Activated naive CD8-positive, alpha-beta T cell treated with anti-CD3 and anti-CD28 coated beads, Interleukin-2, amount 50 U/mL, for 24 hours (primary cell): ENCODE measurements around the gene GPR160.

ENCODE experiments used
- ATAC-seq: fragments of 150-1000 bp; cut with Tn5 transposase; one replicate; pipeline ENCODE4 v1.10.0; 2021
- DNase-seq: peaks from one replicate; pipeline ENCODE4 v3.0.0; 2021
- H3K27ac Mint-ChIP-seq: one replicate; pipeline ENCODE4 v1.8.0; 2021; ENCODE audit warnings: mild to moderate bottlenecking, mixed read lengths
- H3K27me3 Mint-ChIP-seq: one replicate; pipeline ENCODE4 v1.8.0; 2021; ENCODE audit warnings: mixed read lengths
- H3K36me3 Mint-ChIP-seq: one replicate; pipeline ENCODE4 v1.8.0; 2021; ENCODE audit warnings: low read depth, mixed read lengths
- H3K4me1 Mint-ChIP-seq: one replicate; pipeline ENCODE4 v1.8.0; 2021; ENCODE audit warnings: mixed read lengths
- H3K4me3 Mint-ChIP-seq: one replicate; pipeline ENCODE4 v1.8.0; 2021; ENCODE audit warnings: mild to moderate bottlenecking, moderate library complexity, mixed read lengths
- H3K9me3 Mint-ChIP-seq: one replicate; pipeline ENCODE4 v1.8.0; 2021; ENCODE audit warnings: mixed read lengths

GPR160 gene

DNA sequence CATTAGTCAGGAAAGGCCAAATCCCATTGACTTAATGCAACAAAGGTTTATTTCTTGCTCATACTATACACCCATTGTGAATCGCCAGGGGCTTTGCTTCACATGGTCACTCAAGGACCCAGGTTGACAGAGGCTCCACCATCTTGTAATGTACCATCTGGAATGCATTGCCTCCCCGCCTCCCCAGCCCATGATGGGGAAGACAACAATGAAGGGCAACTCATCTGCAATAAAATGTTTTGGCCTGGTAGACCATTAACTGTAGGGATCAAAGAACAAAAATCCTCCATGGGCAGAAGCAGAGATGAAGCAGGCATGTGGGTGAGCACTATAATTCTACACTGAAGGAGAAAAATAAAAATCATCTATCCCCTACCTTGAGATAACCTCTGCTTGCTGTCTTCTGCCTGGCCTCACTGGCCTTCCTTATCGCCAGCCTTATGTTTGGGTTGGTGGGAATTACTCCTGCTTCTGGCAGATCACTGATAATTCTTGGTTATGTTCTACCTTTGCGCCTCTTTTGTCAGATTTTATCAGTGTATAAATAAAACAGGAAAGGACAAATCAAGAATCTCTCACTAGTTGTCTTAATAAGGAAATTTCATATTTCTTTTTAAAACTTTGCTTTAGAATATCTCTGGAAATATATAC is 37.8 kb downstream of the GPR160 start:
- DNase-seq (no peak), ATAC-seq (no peak)
- H3K9me3 Mint-ChIP-seq: peaks cover 4% of the 10 kb centered on the region
- H3K4me3 Mint-ChIP-seq: no peak overlapping the region
- no peak overlapping the region for H3K27ac Mint-ChIP-seq
- H3K36me3 Mint-ChIP-seq: peaks cover 6% of the 10 kb centered on the region
- H3K4me1 Mint-ChIP-seq: peaks cover 8% of the 10 kb centered on the region
- H3K27me3 Mint-ChIP-seq: no peaks in the 10 kb centered on the region

DNA sequence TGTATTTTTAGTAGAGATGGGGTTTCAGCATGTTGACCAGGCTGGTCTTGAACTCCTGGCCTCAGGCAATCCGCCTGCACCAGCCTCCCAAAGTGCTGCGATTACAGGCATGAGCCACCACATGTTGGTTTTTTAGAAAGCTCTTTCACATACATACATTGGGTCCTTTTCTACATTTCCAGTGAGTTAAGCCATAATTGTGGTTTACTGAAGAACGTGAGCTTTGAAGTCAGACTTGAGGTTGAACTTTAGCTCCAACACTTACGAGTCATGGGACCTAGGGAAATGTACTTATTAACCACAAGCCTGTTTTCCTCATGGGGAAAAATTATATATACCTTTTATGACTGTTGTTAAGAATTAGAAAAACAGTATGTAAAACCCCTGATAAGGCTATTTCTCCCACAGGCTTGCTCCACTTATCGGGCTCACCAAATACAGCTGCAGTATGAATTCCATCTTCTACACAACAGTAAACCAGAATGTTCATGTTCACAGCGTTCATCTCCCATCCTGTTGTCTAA is 39.0 kb downstream of the GPR160 start:
- H3K4me1 Mint-ChIP-seq: peaks cover 8% of the 10 kb centered on the region
- peaks cover 4% of the 10 kb centered on the region for H3K9me3 Mint-ChIP-seq
- no peak overlapping the region for H3K4me3 Mint-ChIP-seq
- no peaks in the 10 kb centered on the region for H3K27me3 Mint-ChIP-seq
- DNase-seq (no peak), ATAC-seq (peak; percentile 65)
- peaks cover 6% of the 10 kb centered on the region for H3K36me3 Mint-ChIP-seq
- no peak overlapping the region for H3K27ac Mint-ChIP-seq

DNA sequence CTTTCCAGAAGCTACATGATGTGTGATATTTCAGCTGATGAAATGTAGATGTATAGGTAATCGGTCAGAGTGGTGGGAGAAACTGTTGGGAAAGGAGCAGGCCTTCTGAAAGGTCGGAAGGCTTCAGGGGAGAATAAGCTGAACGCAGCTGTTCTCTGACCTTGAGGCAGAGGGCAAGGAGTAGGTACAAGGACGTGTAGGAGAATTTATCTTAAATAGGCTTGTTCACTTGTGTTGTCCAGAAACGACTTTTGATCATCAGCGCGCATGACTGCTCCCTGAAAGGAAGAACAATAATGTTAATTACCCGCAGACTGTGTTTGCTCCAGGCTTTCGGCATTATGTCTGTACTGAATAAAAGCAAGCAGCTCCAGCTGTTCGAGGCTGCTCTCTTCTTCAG is 39.6 kb downstream of the GPR160 start:
- H3K4me1 Mint-ChIP-seq: peaks cover 8% of the 10 kb centered on the region
- H3K36me3 Mint-ChIP-seq: peaks cover 6% of the 10 kb centered on the region
- no peak overlapping the region for H3K4me3 Mint-ChIP-seq

DNA sequence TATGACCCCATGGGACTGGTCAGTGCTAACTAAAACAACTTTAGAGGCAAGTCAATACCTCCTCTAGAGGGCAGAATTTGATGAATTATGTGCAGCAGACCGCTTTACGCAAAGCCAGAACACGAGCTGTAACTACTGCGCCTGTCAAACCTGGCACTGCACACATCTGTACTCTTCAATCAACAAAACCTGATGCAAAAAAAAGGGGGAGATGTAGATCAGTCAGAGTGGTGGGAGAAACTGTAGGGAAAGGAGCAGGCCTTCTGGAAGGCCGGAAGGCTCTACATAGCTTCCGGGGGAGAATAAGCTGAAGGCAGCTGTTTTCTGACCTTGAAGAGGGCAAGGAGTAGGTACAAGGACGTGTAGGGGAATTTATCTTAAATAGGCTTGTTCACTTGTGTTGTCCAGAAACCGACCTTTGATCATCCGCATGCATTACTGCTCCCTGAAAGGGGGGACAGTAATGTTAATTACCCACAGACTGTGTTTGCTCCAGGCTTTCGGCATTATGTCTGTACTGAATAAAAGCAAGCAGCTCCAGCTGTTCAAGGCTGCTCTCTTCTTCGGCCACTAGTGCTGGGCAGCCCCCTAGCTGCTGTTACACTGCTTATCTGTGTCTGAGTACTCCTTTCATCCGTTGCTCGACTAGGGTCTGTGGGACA is 41.0 kb downstream of the GPR160 start:
- ATAC-seq (no peak), DNase-seq (no peak)
- Mint-ChIP-seq H3K9me3 (no peaks in the 10 kb centered on the region), H3K27ac (no peak overlapping the region), H3K4me1 (peaks cover 8% of the 10 kb centered on the region), H3K4me3 (no peak overlapping the region), H3K27me3 (no peaks in the 10 kb centered on the region), H3K36me3 (peaks cover 5% of the 10 kb centered on the region)

More for the DNA sequence above, 39.6 kb downstream of the GPR160 start:
- no peak for DNase-seq
- H3K27me3 Mint-ChIP-seq: no peaks in the 10 kb centered on the region
- H3K27ac Mint-ChIP-seq: no peak overlapping the region
- H3K9me3 Mint-ChIP-seq: peaks cover 4% of the 10 kb centered on the region
- no peak for ATAC-seq

DNA sequence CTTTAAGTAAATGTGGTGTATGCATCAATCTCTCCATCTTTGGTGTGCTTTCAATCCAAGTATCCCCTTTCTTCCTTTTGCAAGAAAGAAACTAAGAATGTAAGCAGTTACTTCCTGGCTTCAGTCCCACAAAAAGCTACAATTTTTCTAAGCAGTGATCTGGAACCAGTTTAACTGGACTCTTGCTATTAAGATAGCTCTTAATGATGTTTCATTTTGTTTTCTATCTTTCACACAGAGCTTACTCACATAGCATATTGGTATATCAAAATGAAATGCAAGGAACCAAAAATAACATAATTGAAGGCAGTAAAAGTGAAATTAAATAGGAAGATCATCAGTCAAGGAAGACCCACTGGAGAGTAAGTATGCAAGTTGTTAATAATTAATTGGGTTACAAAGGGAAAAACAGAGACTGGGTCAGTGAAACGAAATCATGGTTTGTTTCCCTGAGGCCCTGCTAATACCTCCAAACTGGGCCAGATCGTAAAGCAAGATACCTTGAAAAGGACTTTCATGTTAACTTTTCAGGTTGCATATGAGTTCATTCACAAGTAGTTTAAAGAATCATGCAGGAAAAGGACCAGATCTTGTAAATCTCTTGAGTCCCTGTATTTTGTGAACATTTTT is 41.9 kb downstream of the GPR160 start:
- Mint-ChIP-seq H3K27ac (no peak overlapping the region), H3K36me3 (peaks cover 12% of the 10 kb centered on the region), H3K9me3 (no peaks in the 10 kb centered on the region), H3K27me3 (no peaks in the 10 kb centered on the region), H3K4me3 (no peak overlapping the region), H3K4me1 (peaks cover 8% of the 10 kb centered on the region)
- ATAC-seq (no peak), DNase-seq (no peak)

DNA sequence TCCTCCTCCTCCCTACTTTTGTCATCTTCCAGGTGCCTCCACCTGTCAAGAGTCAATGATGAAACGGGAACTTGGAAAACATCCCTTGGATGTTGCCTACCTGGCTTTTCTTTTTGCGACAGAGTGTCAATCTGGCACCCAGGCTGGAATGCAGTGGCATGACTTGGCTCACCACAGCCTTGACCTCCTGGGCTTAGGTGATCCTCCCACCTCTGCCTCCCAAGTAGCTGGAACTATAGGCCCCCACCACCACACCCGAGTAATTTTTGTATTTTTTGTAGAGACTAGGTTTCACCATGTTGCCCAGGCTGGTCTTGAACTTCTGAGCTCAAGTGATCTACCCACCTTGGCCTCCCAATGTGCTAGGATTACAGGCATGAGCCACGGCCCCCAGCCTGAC is 42.8 kb downstream of the GPR160 start:
- H3K4me1 Mint-ChIP-seq: peaks cover 9% of the 10 kb centered on the region
- H3K27me3 Mint-ChIP-seq: no peaks in the 10 kb centered on the region
- ATAC-seq (no peak), DNase-seq (no peak)
- peaks cover 18% of the 10 kb centered on the region for H3K36me3 Mint-ChIP-seq
- no peaks in the 10 kb centered on the region for H3K9me3 Mint-ChIP-seq
- H3K27ac Mint-ChIP-seq: no peak overlapping the region
- no peak overlapping the region for H3K4me3 Mint-ChIP-seq

DNA sequence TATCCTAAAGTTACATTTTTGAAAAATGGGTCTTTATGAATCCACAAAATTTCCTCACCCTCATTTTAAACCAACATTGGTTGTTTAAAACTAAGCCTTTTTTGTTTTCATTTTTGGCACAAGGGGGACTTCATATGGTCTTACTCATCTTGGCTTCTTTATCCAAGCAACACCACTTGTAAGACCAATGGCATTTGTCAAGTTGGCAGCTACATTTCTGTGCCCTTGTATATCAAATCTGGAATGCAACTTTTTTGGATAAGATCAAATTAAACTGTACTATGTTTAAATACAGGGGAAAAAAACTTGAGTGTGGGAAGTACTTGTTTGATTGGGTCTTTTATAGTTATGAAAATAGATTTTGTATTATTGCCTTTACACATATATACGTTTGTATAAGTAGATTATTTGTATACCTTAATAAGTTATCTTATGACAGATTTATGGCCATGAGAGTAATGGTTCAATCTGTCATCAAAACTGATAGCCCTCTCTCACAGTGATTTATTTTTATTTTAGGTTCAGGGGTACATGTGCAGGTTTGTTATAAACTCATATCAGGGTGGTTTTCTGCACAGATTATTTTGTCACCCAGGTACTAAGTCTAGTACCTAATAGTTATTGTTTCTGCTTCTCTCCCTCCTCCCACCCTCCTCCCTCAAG is 43.4 kb downstream of the GPR160 start:
- Mint-ChIP-seq H3K27me3 (no peaks in the 10 kb centered on the region), H3K9me3 (no peaks in the 10 kb centered on the region)

DNA sequence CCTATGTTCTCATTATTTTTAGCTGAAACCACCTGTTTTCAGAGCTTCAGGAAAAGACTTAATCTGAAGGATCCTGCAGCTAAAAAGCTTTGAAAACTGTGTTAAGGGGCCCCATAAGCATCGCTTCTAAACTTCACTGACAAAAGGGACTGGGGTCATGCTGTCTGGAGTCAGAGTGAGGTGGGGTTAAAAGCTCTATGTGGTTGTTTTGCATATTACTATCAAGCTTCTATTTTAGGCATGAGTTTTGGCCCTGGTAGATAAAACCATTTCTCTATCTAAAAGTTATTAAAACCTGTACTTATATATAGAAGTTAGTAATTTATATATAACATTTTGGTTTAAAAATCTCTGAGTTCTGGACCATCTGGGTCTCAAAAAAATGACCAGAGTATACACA is 45.5 kb downstream of the GPR160 start:
- no peak overlapping the region for H3K4me3 Mint-ChIP-seq
- H3K4me1 Mint-ChIP-seq: peaks cover 2% of the 10 kb centered on the region
- H3K27ac Mint-ChIP-seq: no peak overlapping the region
- DNase-seq: no peak
- no peaks in the 10 kb centered on the region for H3K9me3 Mint-ChIP-seq
- H3K27me3 Mint-ChIP-seq: no peaks in the 10 kb centered on the region
- no peak for ATAC-seq
- peaks cover 28% of the 10 kb centered on the region for H3K36me3 Mint-ChIP-seq

More for the DNA sequence above, 43.4 kb downstream of the GPR160 start:
- H3K27ac Mint-ChIP-seq: no peak overlapping the region
- peaks cover 9% of the 10 kb centered on the region for H3K4me1 Mint-ChIP-seq
- ATAC-seq (no peak), DNase-seq (no peak)
- H3K36me3 Mint-ChIP-seq: peaks cover 22% of the 10 kb centered on the region
- no peak overlapping the region for H3K4me3 Mint-ChIP-seq

DNA sequence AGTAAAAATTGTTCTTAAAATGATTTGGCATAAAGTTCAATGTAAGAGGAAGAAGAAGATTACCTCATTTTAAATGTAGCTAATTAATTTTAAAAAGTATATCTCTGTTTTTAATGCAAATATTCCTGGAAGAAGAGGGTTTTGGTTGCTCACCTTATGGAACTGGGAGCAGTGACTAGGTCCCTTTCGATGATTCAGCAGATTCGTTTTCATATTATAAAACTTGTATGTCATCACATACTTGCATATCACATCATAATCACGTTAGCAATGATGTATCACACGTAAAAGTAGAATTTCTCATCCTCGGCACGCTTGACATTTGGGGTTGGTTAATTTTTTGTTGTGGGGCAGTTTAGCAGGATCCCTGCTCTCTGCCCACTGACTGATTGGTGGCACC is 47.6 kb downstream of the GPR160 start:
- Mint-ChIP-seq H3K27ac (no peak overlapping the region), H3K36me3 (peaks cover 36% of the 10 kb centered on the region), H3K4me1 (peaks cover 2% of the 10 kb centered on the region), H3K9me3 (no peaks in the 10 kb centered on the region), H3K27me3 (no peaks in the 10 kb centered on the region), H3K4me3 (no peak overlapping the region)
- ATAC-seq: no peak
- DNase-seq: no peak

DNA sequence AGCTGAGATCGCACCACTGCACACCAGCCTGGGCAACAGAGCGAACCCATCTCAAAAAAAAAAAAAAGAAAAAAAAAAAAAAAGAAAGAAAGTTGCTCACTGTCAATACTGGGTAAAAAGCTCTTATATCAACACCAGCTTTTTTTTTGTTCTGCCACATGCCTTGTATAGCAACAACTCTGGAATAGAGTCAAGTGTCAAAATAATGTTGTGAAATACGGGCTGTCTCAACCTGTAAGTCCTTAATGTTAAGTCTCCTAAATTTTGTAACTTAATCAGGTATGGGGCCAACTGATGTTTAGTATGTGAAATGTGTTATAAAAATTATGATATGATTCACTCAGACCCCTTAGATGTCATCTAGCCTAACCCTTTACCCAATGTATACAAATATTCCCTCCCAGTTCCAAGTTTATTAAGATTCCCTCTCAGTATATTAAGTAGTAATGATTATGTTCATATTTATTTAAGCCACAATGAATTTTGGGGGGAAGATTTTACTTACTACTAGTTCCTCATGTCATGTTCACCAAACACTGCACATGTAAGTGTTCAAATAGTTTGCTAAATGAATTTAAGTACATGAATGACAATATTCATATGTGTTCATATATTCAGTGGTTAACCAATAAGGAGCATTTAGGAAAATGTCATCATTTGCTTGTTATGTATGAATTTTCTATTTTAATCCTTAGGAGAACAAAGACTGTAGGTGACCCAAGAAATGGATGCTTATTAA is 52.2 kb downstream of the GPR160 start:
- ATAC-seq (no peak), DNase-seq (no peak)
- H3K36me3 Mint-ChIP-seq: peaks cover 46% of the 10 kb centered on the region
- H3K4me1 Mint-ChIP-seq: peaks cover 3% of the 10 kb centered on the region
- no peaks in the 10 kb centered on the region for H3K27me3 Mint-ChIP-seq
- peak overlapping the region; percentile 18 for H3K27ac Mint-ChIP-seq
- H3K4me3 Mint-ChIP-seq: no peak overlapping the region
- H3K9me3 Mint-ChIP-seq: no peaks in the 10 kb centered on the region

DNA sequence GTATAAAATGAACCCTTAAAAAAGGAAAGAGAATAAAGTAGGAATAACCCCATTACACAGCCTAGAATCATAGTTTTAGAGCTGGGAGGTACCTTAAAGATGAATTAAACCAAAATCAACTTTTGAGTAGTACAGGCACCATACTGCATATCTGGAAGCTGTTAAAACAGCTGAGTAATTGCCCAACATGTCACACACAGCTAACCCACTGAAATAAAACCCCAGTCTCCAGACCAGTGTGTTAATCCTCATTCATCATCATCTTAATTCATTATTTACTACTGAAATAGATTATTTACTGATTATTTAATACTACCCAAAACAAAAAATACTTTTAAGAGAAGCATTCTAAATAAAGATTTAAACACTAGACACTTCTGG is 52.8 kb downstream of the GPR160 start:
- Mint-ChIP-seq H3K9me3 (no peaks in the 10 kb centered on the region), H3K27ac (no peak overlapping the region), H3K27me3 (no peaks in the 10 kb centered on the region), H3K4me1 (peaks cover 2% of the 10 kb centered on the region), H3K4me3 (no peak overlapping the region), H3K36me3 (peaks cover 45% of the 10 kb centered on the region)
- DNase-seq (no peak), ATAC-seq (no peak)

DNA sequence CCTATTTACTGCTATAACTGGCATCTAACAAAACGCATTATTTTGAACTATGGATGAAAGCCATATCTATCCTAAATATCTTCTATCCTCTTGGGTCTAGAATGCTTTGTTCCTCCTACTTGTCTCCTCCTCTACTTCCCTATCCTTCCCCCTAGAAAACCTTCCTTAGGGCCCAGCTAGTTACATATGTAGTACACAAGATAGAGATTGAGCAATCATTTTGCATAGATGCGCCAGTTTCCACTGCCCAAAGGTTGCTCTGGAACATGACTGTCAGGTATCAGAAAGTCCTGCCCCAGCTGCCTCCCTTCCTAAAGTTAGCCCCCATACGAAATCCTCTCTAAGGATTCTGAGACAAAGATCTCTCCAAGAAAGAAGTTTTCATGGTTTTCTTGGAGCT is 55.1 kb downstream of the GPR160 start:
- H3K9me3 Mint-ChIP-seq: no peaks in the 10 kb centered on the region
- DNase-seq: no peak
- no peak overlapping the region for H3K4me3 Mint-ChIP-seq
- H3K36me3 Mint-ChIP-seq: peaks cover 53% of the 10 kb centered on the region
- H3K27me3 Mint-ChIP-seq: no peaks in the 10 kb centered on the region
- peaks cover 1% of the 10 kb centered on the region for H3K4me1 Mint-ChIP-seq
- no peak overlapping the region for H3K27ac Mint-ChIP-seq
- no peak for ATAC-seq

DNA sequence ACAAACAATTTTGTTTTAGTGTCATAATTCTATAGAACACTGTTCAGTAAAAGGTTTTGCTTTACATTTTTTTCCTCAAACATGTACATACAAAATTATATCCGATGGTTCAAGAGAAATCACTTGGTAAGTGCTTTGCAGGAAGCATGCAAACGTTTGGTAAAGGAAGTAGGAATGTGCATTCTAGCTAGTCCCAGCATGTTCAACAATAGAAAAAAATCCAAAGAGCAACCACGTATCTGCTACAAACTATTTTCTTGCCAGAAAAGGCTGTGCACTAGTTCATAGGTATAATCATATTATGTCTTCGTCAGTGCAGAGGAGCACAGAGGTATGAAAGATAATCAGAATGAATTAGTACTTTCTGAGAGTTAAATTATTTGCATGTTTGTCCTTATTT is 58.0 kb downstream of the GPR160 start:
- H3K27ac Mint-ChIP-seq: no peak overlapping the region
- ATAC-seq (no peak), DNase-seq (no peak)
- H3K9me3 Mint-ChIP-seq: no peaks in the 10 kb centered on the region
- H3K36me3 Mint-ChIP-seq: peaks cover 66% of the 10 kb centered on the region
- peaks cover 7% of the 10 kb centered on the region for H3K4me1 Mint-ChIP-seq
- H3K27me3 Mint-ChIP-seq: no peaks in the 10 kb centered on the region
- no peak overlapping the region for H3K4me3 Mint-ChIP-seq

DNA sequence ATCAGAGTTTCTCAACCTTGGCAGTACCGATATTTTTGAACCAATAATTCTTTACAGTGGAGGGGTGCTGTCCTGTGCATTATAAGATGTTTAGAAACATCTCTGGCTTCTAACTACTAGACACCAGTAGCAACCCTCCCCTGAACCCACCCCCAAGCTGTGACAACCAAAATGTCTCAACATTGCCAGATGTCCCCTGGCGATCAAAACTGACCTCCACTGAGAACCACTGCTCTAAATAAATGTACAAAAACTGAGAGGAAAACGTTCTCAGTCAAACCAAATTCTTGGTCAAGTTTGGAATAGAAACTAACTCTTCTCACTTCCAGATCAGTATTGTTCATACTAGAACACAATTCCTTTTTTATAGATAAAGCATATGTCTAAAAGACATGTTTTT is 58.5 kb downstream of the GPR160 start:
- no peak overlapping the region for H3K27ac Mint-ChIP-seq
- no peaks in the 10 kb centered on the region for H3K9me3 Mint-ChIP-seq
- DNase-seq (no peak), ATAC-seq (no peak)
- H3K4me3 Mint-ChIP-seq: no peak overlapping the region
- peaks cover 60% of the 10 kb centered on the region for H3K36me3 Mint-ChIP-seq
- peaks cover 6% of the 10 kb centered on the region for H3K4me1 Mint-ChIP-seq
- no peaks in the 10 kb centered on the region for H3K27me3 Mint-ChIP-seq
